GM18519 (cell line): ENCODE measurements around the gene TSNAXIP1.

Experiments
- ATAC-seq: cut with Tn5 transposase; IDR thresholded peaks from one replicate; pipeline ENCODE4 v1.9.1; 2021; ENCODE audit warnings: mild to moderate bottlenecking, moderate library complexity; ENCODE audit not compliant: unreplicated experiment, low FRiP score

TSNAXIP1 gene

GRCh38 chr16:67781565-67781921 lies 25.1 kb upstream of the TSNAXIP1 start:
- ATAC-seq = no peak

GRCh38 chr16:67782567-67783352 lies 23.9 kb upstream of the TSNAXIP1 start:
- ATAC-seq = no peak

- no peak for ATAC-seq
Measured at GRCh38 chr16:67783353-67783725, 23.4 kb upstream of the TSNAXIP1 start.

GRCh38 chr16:67786491-67786890 lies 20.2 kb upstream of the TSNAXIP1 start:
- no peak for ATAC-seq

GRCh38 chr16:67790071-67790470 lies 16.6 kb upstream of the TSNAXIP1 start:
- no peak for ATAC-seq

GRCh38 chr16:67796099-67796718 lies 10.5 kb upstream of the TSNAXIP1 start:
- no peak for ATAC-seq

GRCh38 chr16:67800338-67800926 lies 6.3 kb upstream of the TSNAXIP1 start:
- ATAC-seq = no peak

GRCh38 chr16:67801241-67801640 lies 5.4 kb upstream of the TSNAXIP1 start:
- no peak for ATAC-seq

GRCh38 chr16:67801883-67802282 lies 4.8 kb upstream of the TSNAXIP1 start:
- ATAC-seq = no peak

- no peak for ATAC-seq
Measured at GRCh38 chr16:67803894-67804293, 2.8 kb upstream of the TSNAXIP1 start.

GRCh38 chr16:67804853-67805542 lies 1.7 kb upstream of the TSNAXIP1 start:
- ATAC-seq = no peak

GRCh38 chr16:67805718-67806427 lies 816 bp upstream of the TSNAXIP1 start:
- ATAC-seq = no peak

GRCh38 chr16:67807148-67807682 lies 526 bp downstream of the TSNAXIP1 start:
- no peak for ATAC-seq

GRCh38 chr16:67811899-67812298 lies 5.2 kb downstream of the TSNAXIP1 start:
- ATAC-seq = no peak

GRCh38 chr16:67814567-67814966 lies 7.9 kb downstream of the TSNAXIP1 start:
- ATAC-seq = no peak

GRCh38 chr16:67820608-67821259 lies 14.0 kb downstream of the TSNAXIP1 start:
- no peak for ATAC-seq

- no peak for ATAC-seq
Measured at GRCh38 chr16:67822511-67822910, 15.8 kb downstream of the TSNAXIP1 start.

GRCh38 chr16:67825119-67825518 lies 18.4 kb downstream of the TSNAXIP1 start:
- no peak for ATAC-seq

GRCh38 chr16:67825906-67826305 lies 19.2 kb downstream of the TSNAXIP1 start:
- ATAC-seq = no peak

- no peak for ATAC-seq
Measured at GRCh38 chr16:67828651-67829050, 22.0 kb downstream of the TSNAXIP1 start.
